Stomach (tissue), 9 donors: Measurements from ENCODE around the gene NDUFAB1. TPM values are rescaled to one million over a fixed set of nuclear protein-coding genes. Genes with fewer than 3 reads are reported as not detected.

ENCODE experiments used
- DNase-seq, 2 donors: peaks; one replicate each; pipeline versions ENCODE4 v3.0.0 to v3.0.0-alpha.2; 2013 to 2019
- H3K27ac ChIP-seq, 5 donors: fragments of 200-600 bp in 4 of 5; sonication (generic) in 4 of 5; one replicate each; pipeline ENCODE4 v1.5.1; 2013 to 2019; ENCODE audit warnings: mild to moderate bottlenecking in 1 of 5, moderate library complexity in 1 of 5
- H3K27me3 ChIP-seq, 3 donors: fragments of 200-600 bp; sonication (generic); one replicate each; pipeline ENCODE4 v1.5.1; 2017 to 2019; ENCODE audit warnings: mixed run types in 1 of 3
- H3K36me3 ChIP-seq, 4 donors: fragments of 200-600 bp; sonication (generic); 1 replicate in 3 of 4; 2 replicates in 1 of 4; pipeline ENCODE4 v1.5.1; 2016 to 2019
- H3K4me1 ChIP-seq, 4 donors: fragments of 200-600 bp; sonication (generic); one replicate each; pipeline ENCODE4 v1.5.1; 2016 to 2019
- H3K4me3 ChIP-seq, 4 donors: fragments of 200-600 bp; sonication (generic) in 3 of 4; one replicate each; pipeline ENCODE4 v1.5.1; 2016 to 2019; ENCODE audit warnings: mild to moderate bottlenecking in 1 of 4
- H3K9me3 ChIP-seq, 4 donors: fragments of 200-600 bp; sonication (generic); one replicate each; pipeline ENCODE4 v1.5.1; 2016 to 2019
- CTCF ChIP-seq, 7 experiments: fragments of 450-650 bp in 4 of 7; fragments of 200-600 bp in 3 of 7; sonication (generic) in 3 of 7; IDR thresholded peaks; one replicate each; pipeline ENCODE4 v1.5.1; 2016 to 2019; ENCODE audit warnings: antibody characterized with exemption in 7 of 7, control low read depth in 2 of 7, mild to moderate bottlenecking in 1 of 7
- EP300 ChIP-seq: sonication (generic); formaldehyde crosslinking; IDR thresholded peaks from one replicate; pipeline ENCODE4 v1.6.1; 2017; ENCODE audit warnings: antibody characterized with exemption
- POLR2A ChIP-seq, 4 donors: fragments of 450-650 bp; IDR thresholded peaks; one replicate each; pipeline ENCODE4 v1.6.1; 2016; ENCODE audit warnings: antibody characterized with exemption in 4 of 4, control low read depth in 2 of 4, mild to moderate bottlenecking in 1 of 4, moderate library complexity in 1 of 4
- POLR2AphosphoS5 ChIP-seq, 3 donors: sonication (generic); formaldehyde crosslinking; IDR thresholded peaks; one replicate each; pipeline ENCODE4 v1.6.1; 2016; ENCODE audit warnings: antibody characterized with exemption in 3 of 3
- WGBS, 5 donors: extraction: QIAGEN DNeasy Blood & Tissue Kit in 3 of 5; methylation state at CpG; one replicate each; pipeline versions ENCODE4 v1.1.5 to v1.1.7; 2013 to 2018; 5-methylcytosine and 5-hydroxymethylcytosine counted together
- intact Hi-C: fragments of 100-400 bp; cut with DNase I; formaldehyde crosslinking; loops from one replicate; pipeline ENCODE4 v1.15.1; 2023; ENCODE audit warnings: low total_unique reads
- polyA plus RNA-seq, 3 donors: library from polyadenylated mRNA; stranded (reverse); fragments of 200-250 nt; gene quantifications; one replicate each; pipeline ENCODE4 v1.2.3, GENCODE V29; 2013
- total RNA-seq, 5 donors: library from RNA; depleted of rRNA; stranded (reverse); fragments of >200 nt; gene quantifications; one replicate each; pipeline versions ENCODE4 v1.1.0 to v1.2.3, GENCODE V29; 2014 to 2016
- donor health status: healthy with polysubstance abuse.
- donor health status: Bipolar disorder and iron deficiency.
- donor health status: healthy.

The NDUFAB1 gene
- total and polyA plus RNA-seq, 8 donors = 12.6 to 251 (median 140) TPM

GRCh38 chr16:23564575-23565363, 31.3 kb downstream of the NDUFAB1 start:
- H3K9me3 ChIP-seq = no peaks in the 10 kb centered on the region
- peaks cover 78 to 100% (median 100%) of the 10 kb centered on the region in 4 donors for H3K36me3 ChIP-seq
- intact Hi-C loops = no loop called here
- H3K27ac ChIP-seq = no peak overlapping the region
- WGBS, 5 donors = 90 to 96% (median 94%) methylated on average over 9 of the region's 9 CpGs
- no peak for DNase-seq
- TF ChIP-seq CTCF (IDR thresholded peaks at IDR 0.05) (no peak), EP300 (no peak), POLR2A (IDR thresholded peaks at IDR 0.05) (no peak), POLR2AphosphoS5 (IDR thresholded peaks at IDR 0.05) (no peak)
- H3K4me1 ChIP-seq = peaks cover 0 to 18% (median 13%) of the 10 kb centered on the region in 4 donors
- no peak overlapping the region for H3K4me3 ChIP-seq
- H3K27me3 ChIP-seq = no peaks in the 10 kb centered on the region

- 75 to 83% (median 77%) methylated on average over 6 of the region's 6 CpGs for WGBS, 5 donors
- Histone ChIP-seq H3K27ac (no peak overlapping the region), H3K4me3 (no peak overlapping the region), H3K9me3 (no peaks in the 10 kb centered on the region), H3K36me3 (peaks cover 68 to 91% (median 90%) of the 10 kb centered on the region in 4 donors), H3K4me1 (peaks cover 11 to 34% (median 28%) of the 10 kb centered on the region in 4 donors), H3K27me3 (no peaks in the 10 kb centered on the region)
- no peak for DNase-seq
- intact Hi-C loops = no loop called here
- TF ChIP-seq POLR2A (IDR thresholded peaks at IDR 0.05) = no peak
- no peak for TF ChIP-seq EP300
- no peak for TF ChIP-seq POLR2AphosphoS5 (IDR thresholded peaks at IDR 0.05)
- TF ChIP-seq CTCF (IDR thresholded peaks at IDR 0.05) = no peak
These were observed 32.9 kb downstream of the NDUFAB1 start for GRCh38 chr16:23563186-23563585.

GRCh38 chr16:23562505-23562904, 33.6 kb downstream of the NDUFAB1 start:
- Histone ChIP-seq H3K27ac (no peak overlapping the region), H3K4me1 (peaks cover 11 to 39% (median 30%) of the 10 kb centered on the region in 4 donors), H3K36me3 (peaks cover 63 to 84% (median 84%) of the 10 kb centered on the region in 4 donors), H3K9me3 (no peaks in the 10 kb centered on the region), H3K27me3 (no peaks in the 10 kb centered on the region), H3K4me3 (no peak overlapping the region)
- 90 to 95% (median 92%) methylated on average over 13 of the region's 13 CpGs for WGBS, 5 donors
- TF ChIP-seq CTCF (IDR thresholded peaks at IDR 0.05) (no peak), POLR2AphosphoS5 (IDR thresholded peaks at IDR 0.05) (no peak), EP300 (no peak), POLR2A (IDR thresholded peaks at IDR 0.05) (no peak)
- intact Hi-C loops = no loop called here
- no peak for DNase-seq

- Histone ChIP-seq H3K27ac (no peak overlapping the region), H3K4me3 (no peak overlapping the region), H3K36me3 (peaks cover 56 to 75% (median 74%) of the 10 kb centered on the region in 4 donors), H3K9me3 (no peaks in the 10 kb centered on the region), H3K27me3 (no peaks in the 10 kb centered on the region), H3K4me1 (peaks cover 11 to 42% (median 34%) of the 10 kb centered on the region in 4 donors)
- DNase-seq = no peak
- TF ChIP-seq POLR2A (IDR thresholded peaks at IDR 0.05) = no peak
- no peak for TF ChIP-seq EP300
- TF ChIP-seq CTCF (IDR thresholded peaks at IDR 0.05) = no peak
- no peak for TF ChIP-seq POLR2AphosphoS5 (IDR thresholded peaks at IDR 0.05)
- intact Hi-C loops = no loop called here
- 73 to 82% (median 80%) methylated on average over 5 of the region's 5 CpGs for WGBS, 5 donors
These were observed 34.5 kb downstream of the NDUFAB1 start for GRCh38 chr16:23561586-23561985.
